Esophagus mucosa (tissue), 1 donor: ENCODE measurements around the gene GSN. TPM values are rescaled to one million over a fixed set of nuclear protein-coding genes. Genes with fewer than 3 reads are reported as not detected.
A peak's percentile ranks its signal among the peaks of the same experiment; 100 is the strongest.

ENCODE experiments used
- ATAC-seq: fragments of 200-7000 bp; cut with Tn5 transposase; one replicate; pipeline ENCODE4 v1.9.1; 2020
- total RNA-seq: library from RNA; stranded (reverse); gene quantifications from one replicate; pipeline ENCODE4 v1.2.4, GENCODE V29; 2023
- donor health status: DM: yes; HTN: yes; CAD: no.

The GSN gene
- total RNA-seq, 1 donor from 2014 or later: 270 TPM

- ATAC-seq: no peak
Observed at GRCh38 chr9:121323449-121324151, 55.6 kb downstream of the GSN start.

GRCh38 chr9:121324316-121324715 lies 56.4 kb downstream of the GSN start:
- no peak for ATAC-seq

GRCh38 chr9:121324755-121325154 lies 56.8 kb downstream of the GSN start:
- no peak for ATAC-seq

GRCh38 chr9:121325387-121325786 lies 57.4 kb downstream of the GSN start:
- no peak for ATAC-seq

GRCh38 chr9:121326130-121326838 lies 58.3 kb downstream of the GSN start:
- ATAC-seq: peak; percentile 85

GRCh38 chr9:121326901-121327613 lies 59.1 kb downstream of the GSN start:
- ATAC-seq: no peak

GRCh38 chr9:121328476-121328875 lies 60.5 kb downstream of the GSN start:
- no peak for ATAC-seq

GRCh38 chr9:121328876-121329681 lies 61.1 kb downstream of the GSN start:
- no peak for ATAC-seq

- no peak for ATAC-seq
Observed at GRCh38 chr9:121331549-121331948, 63.6 kb downstream of the GSN start.

GRCh38 chr9:121331992-121332685 lies 64.2 kb downstream of the GSN start:
- ATAC-seq: no peak

- peak; percentile 5 for ATAC-seq
Observed at GRCh38 chr9:121333950-121334773, 66.2 kb downstream of the GSN start.

GRCh38 chr9:121336665-121337064 lies 68.7 kb downstream of the GSN start:
- no peak for ATAC-seq

- no peak for ATAC-seq
Observed at GRCh38 chr9:121339437-121339836, 71.5 kb downstream of the GSN start.

GRCh38 chr9:121340676-121341392 lies 72.9 kb downstream of the GSN start:
- no peak for ATAC-seq

- no peak for ATAC-seq
Observed at GRCh38 chr9:121344184-121344583, 76.2 kb downstream of the GSN start.

- no peak for ATAC-seq
Observed at GRCh38 chr9:121345070-121345469, 77.1 kb downstream of the GSN start.

GRCh38 chr9:121348221-121348620 lies 80.3 kb downstream of the GSN start:
- no peak for ATAC-seq

- ATAC-seq: no peak
Observed at GRCh38 chr9:121349009-121349408, 81.0 kb downstream of the GSN start.

- no peak for ATAC-seq
Observed at GRCh38 chr9:121350036-121350435, 82.1 kb downstream of the GSN start.

- ATAC-seq: peak; percentile 81
Observed at GRCh38 chr9:121350993-121351561, 83.1 kb downstream of the GSN start.
